Measurements from ENCODE around the gene RALGAPA2. TPM values are rescaled to one million over a fixed set of nuclear protein-coding genes. Genes with fewer than 3 reads are reported as not detected.

The RALGAPA2 gene
- 1.2 to 2.4 TPM (median 2.1 TPM) in 5 replicates for total RNA-seq (2022; extraction: Qiagen RNA extraction; ENCODE audit: low read depth)

DNA sequence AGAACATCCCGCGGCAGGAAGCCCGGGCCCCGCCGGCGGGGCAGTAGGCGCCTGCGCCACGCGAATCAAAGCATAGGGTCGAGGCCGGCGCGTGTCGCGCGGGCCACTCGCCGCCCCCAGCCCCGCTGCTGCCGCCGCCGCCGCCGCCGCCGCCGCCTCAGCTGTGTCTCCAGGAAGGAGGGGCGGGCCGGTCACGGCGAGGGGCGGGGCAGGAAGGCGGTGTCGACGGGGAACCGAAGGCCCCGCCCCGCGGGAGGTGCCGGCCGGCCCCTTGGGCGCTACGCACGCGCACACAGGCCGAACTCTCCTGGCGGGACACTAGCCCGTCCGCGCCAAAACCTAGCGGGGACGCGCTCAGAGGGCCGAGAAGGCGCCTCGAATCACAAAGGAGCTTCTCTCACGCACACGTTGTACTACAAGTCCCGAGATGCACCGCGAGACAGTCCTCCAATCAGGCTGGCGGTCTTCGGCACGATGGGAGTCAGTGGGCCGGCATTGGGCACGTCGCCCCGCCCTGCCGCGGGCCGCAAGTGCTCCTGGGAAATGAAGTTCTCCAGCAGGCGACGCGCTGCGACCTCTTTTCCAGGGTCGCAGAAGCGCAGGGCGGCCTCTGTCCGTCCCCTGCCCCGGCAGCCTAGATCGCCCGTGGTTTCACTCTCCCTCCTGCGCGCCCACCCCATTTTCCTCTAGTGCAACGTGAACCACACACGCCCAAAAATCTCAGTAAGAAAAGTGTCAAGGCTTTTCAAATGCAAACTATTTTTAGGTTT lies at the start of gene RALGAPA2:
TSS of gene RALGAPA2 (minus strand) at position 171 of the 770 bp plus-strand sequence. CDS start at position 7, 164 bp downstream.

GRCh38 chr20:20367575-20368417 lies 344.6 kb downstream of the RALGAPA2 start, which contains the start of gene INSM1:
Gene INSM1 (plus strand): TSS chr20:20368104. CDS start chr20:20368268, 164 bp downstream.

